Gastrocnemius medialis (tissue), 4 donors: ENCODE measurements around the gene MEIS2.

Experiments used
- POLR2A ChIP-seq, 2 donors: fragments of 450-650 bp; IDR thresholded peaks; one replicate each; pipeline ENCODE4 v1.6.1; 2017; ENCODE audit warnings: antibody characterized with exemption in 2 of 2, mild to moderate bottlenecking in 2 of 2, moderate library complexity in 2 of 2
- TF ChIP-seq, protein P1 (sequence below), 5 experiments: fragments of 450-650 bp in 3 of 5; fragments of 200-600 bp in 2 of 5; sonication (generic) in 2 of 5; IDR thresholded peaks in 4 of 5; conservative IDR thresholded peaks in 1 of 5; 1 replicate in 4 of 5; 2 replicates in 1 of 5; pipeline ENCODE4 v1.5.1; 2016 to 2019; ENCODE audit warnings: antibody characterized with exemption in 5 of 5, mild to moderate bottlenecking in 3 of 5, moderate library complexity in 3 of 5

GRCh38 chr15:37088436-37088835 lies 11.9 kb downstream of the MEIS2 start:
- TF ChIP-seq, protein P1, sequence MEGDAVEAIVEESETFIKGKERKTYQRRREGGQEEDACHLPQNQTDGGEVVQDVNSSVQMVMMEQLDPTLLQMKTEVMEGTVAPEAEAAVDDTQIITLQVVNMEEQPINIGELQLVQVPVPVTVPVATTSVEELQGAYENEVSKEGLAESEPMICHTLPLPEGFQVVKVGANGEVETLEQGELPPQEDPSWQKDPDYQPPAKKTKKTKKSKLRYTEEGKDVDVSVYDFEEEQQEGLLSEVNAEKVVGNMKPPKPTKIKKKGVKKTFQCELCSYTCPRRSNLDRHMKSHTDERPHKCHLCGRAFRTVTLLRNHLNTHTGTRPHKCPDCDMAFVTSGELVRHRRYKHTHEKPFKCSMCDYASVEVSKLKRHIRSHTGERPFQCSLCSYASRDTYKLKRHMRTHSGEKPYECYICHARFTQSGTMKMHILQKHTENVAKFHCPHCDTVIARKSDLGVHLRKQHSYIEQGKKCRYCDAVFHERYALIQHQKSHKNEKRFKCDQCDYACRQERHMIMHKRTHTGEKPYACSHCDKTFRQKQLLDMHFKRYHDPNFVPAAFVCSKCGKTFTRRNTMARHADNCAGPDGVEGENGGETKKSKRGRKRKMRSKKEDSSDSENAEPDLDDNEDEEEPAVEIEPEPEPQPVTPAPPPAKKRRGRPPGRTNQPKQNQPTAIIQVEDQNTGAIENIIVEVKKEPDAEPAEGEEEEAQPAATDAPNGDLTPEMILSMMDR (IDR thresholded peaks at IDR 0.05 in 4 of 5, conservative IDR thresholded peaks at IDR 0.05 in 1 of 5) = no peak
- TF ChIP-seq POLR2A (IDR thresholded peaks at IDR 0.05) = no peak
